ENCODE results near the gene RBM28.

The RBM28 gene

DNA sequence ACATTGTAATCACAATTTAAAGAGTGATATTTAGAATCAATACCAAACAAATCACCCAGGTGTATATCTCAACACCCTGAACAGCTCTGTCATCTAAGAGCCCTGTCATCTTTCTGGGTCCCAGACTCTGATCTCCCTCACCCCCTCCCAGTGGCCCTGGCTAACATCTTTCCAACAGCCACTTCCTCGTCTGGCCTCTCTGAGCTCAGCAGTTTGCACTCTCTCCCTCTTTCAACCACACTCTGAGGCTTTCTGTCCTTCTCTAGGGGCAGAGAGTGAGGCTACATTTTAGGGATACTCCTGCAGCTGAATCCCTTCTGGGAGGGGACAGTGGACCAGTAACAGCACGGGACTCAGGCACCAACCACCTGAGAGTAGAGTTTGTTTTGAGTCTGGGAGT lies 34.9 kb upstream of the RBM28 start:
- H3K4me3 ChIP-seq (ENCODE audit: low read length), result no peak overlapping the region

GRCh38 chr7:128376077-128376476 lies 32.4 kb upstream of the RBM28 start:
- DNase-seq (ENCODE audit: low read depth, low spot score), result no peak
- no peak overlapping the region for H3K4me3 ChIP-seq (ENCODE audit: low read length)

More for the DNA sequence above, 34.9 kb upstream of the RBM28 start:
- DNase-seq (ENCODE audit: low read depth, low spot score), result no peak

DNA sequence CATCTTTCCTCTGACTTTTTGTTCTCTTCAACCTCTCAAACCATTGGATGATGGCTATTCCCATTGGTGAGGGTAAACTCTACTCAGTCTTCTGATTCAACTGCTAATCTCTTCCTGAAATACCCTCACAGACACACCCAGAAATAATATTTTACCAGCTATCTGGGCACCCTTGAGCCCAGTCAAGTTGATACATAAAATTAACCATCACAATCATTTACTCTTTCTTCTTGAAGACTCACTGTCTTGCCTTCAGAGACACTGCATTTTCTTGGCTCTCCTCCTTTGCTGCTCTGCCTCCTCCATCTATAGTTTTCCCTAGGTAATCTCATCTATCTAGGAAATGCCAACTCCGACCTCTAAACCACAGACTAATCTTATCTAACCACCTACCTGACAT lies 30.3 kb upstream of the RBM28 start:
- no peak for DNase-seq (ENCODE audit: low read depth, low spot score)
- H3K4me3 ChIP-seq (ENCODE audit: low read length), result no peak overlapping the region

DNA sequence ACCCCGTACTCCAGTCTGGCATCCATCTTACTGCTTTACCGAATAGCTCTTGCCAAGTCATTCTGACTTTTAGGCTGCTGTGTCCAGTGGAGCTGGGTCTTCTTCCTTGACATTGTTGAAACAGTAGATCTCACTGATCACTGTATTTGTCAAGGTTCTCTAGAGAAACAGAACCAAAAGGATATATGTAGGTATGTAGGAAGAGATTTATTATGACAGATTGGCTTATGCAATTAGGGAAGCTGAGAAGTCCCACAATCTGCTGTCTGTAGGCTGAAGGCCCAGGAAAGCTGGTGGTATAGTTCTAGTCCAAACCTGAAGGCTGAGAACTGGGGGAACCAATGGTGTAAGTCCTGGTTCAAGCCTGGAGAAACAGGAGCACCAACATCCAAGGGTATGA lies 29.9 kb upstream of the RBM28 start:
- no peak for DNase-seq (ENCODE audit: low read depth, low spot score)
- H3K4me3 ChIP-seq (ENCODE audit: low read length), result no peak overlapping the region

DNA sequence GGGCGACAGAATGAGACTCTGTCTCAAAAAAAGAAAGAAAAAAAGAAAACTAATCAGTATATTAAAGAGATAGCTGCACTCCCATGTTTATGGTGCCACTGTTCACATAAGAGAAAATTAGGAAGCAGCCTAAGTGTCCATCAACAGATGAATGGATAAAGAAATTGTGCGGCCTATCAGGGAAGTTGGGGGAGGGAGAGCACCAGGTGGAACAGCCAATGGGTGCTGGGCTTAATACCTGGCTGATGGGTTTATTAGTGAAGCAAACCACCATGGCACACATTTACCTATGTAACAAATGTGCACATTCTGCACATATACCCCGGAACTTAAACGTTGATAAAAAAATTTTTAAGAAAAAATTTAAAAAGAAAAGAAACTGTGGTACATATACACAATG lies 26.8 kb upstream of the RBM28 start:
- no peak for DNase-seq (ENCODE audit: low read depth, low spot score)
- no peak overlapping the region for H3K4me3 ChIP-seq (ENCODE audit: low read length)

- DNase-seq (ENCODE audit: low read depth, low spot score), result no peak
- H3K4me3 ChIP-seq (ENCODE audit: low read length), result no peak overlapping the region
Measured at GRCh38 chr7:128366986-128367385, 23.3 kb upstream of the RBM28 start.

- H3K4me3 ChIP-seq (ENCODE audit: low read length), result no peak overlapping the region
- DNase-seq (ENCODE audit: low read depth, low spot score), result no peak
Measured at GRCh38 chr7:128366300-128366699, 22.6 kb upstream of the RBM28 start.

DNA sequence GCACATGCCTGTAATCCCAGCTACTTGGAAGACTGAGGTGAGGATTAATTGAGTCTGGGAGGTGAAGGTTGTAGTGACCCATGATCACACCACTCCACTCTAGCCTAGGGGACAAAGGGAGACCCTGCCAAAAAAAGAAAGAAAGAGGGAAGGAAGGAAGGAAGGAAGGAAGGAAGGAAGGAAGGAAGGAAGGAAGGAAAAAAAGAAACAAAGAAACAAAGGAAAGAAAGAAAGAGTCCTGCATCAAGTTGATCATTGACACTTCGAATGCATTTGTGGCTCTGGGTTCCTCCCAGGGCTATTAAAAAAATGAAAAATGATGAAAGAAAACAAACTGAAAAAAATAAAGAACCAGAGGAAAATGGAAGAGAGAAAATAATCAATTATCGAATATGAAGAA lies 21.7 kb upstream of the RBM28 start:
- no peak for DNase-seq (ENCODE audit: low read depth, low spot score)
- H3K4me3 ChIP-seq (ENCODE audit: low read length), result no peak overlapping the region

- H3K4me3 ChIP-seq (ENCODE audit: low read length), result no peak overlapping the region
Measured at GRCh38 chr7:128364166-128364870, 20.6 kb upstream of the RBM28 start.

GRCh38 chr7:128363261-128363721 lies 19.6 kb upstream of the RBM28 start:
- no peak for DNase-seq (ENCODE audit: low read depth, low spot score)
- H3K4me3 ChIP-seq (ENCODE audit: low read length), result no peak overlapping the region

More at GRCh38 chr7:128364166-128364870, 20.6 kb upstream of the RBM28 start:
- DNase-seq (ENCODE audit: low read depth, low spot score), result no peak

DNA sequence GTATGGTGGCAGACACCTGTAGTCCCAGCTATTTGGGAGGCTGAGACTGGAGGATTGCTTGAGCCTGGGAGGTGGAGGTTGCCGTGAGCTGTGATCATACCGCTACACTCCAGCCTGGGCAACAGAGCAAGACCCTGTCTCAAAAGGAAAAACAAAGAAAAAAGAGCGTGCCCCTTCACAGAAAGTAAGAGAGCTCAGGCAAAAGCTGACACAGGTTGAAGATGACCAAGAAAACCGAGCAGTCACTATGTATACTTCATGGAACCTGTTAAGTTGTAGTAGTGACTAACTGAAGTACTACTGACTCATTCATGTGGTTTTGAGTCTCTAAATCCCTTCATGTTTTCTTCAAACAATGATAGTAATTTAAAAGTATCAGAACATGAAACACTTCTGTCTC lies 19.0 kb upstream of the RBM28 start:
- H3K4me3 ChIP-seq (ENCODE audit: low read length), result no peak overlapping the region
- DNase-seq (ENCODE audit: low read depth, low spot score), result no peak

GRCh38 chr7:128361411-128362379 lies 18.0 kb upstream of the RBM28 start, which contains the start of gene PRRT4:
Gene PRRT4 (minus strand): TSS chr7:128361690.
- peak; percentile 61 for DNase-seq (ENCODE audit: low read depth, low spot score)
- H3K4me3 ChIP-seq (ENCODE audit: low read length), result peak within 1 kb of the TSS; percentile 68

GRCh38 chr7:128360359-128360678 lies 16.6 kb upstream of the RBM28 start:
- H3K4me3 ChIP-seq (ENCODE audit: low read length), result no peak overlapping the region
- DNase-seq (ENCODE audit: low read depth, low spot score), result no peak

GRCh38 chr7:128359939-128360338 lies 16.2 kb upstream of the RBM28 start:
- no peak for DNase-seq (ENCODE audit: low read depth, low spot score)
- no peak overlapping the region for H3K4me3 ChIP-seq (ENCODE audit: low read length)

DNA sequence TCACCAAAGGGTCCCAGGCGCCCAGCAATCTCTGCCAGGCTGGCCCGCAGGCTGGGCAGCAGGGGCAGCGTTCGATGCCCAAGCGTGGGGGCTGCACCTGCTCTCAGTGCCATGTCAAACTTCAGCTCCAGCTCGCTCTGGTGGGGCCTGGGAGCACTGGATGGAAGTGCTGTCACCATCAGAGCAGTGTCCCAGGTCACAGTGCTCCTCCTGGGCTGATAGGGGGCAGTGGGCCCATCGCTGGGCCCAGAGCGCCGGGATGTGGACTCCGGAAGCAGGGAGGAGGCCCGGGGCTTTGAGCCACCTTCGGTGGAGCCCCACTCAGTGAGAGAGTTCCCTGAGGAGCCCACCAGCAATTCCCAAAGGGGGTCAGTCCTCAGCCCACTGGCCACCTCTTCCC lies 15.6 kb upstream of the RBM28 start:
- H3K4me3 ChIP-seq (ENCODE audit: low read length), result no peak overlapping the region
- no peak for DNase-seq (ENCODE audit: low read depth, low spot score)

GRCh38 chr7:128358233-128358632 lies 14.5 kb upstream of the RBM28 start:
- H3K4me3 ChIP-seq (ENCODE audit: low read length), result no peak overlapping the region
- DNase-seq (ENCODE audit: low read depth, low spot score), result no peak

GRCh38 chr7:128357217-128357613 lies 13.5 kb upstream of the RBM28 start:
- DNase-seq (ENCODE audit: low read depth, low spot score), result no peak
- H3K4me3 ChIP-seq (ENCODE audit: low read length), result no peak overlapping the region

DNA sequence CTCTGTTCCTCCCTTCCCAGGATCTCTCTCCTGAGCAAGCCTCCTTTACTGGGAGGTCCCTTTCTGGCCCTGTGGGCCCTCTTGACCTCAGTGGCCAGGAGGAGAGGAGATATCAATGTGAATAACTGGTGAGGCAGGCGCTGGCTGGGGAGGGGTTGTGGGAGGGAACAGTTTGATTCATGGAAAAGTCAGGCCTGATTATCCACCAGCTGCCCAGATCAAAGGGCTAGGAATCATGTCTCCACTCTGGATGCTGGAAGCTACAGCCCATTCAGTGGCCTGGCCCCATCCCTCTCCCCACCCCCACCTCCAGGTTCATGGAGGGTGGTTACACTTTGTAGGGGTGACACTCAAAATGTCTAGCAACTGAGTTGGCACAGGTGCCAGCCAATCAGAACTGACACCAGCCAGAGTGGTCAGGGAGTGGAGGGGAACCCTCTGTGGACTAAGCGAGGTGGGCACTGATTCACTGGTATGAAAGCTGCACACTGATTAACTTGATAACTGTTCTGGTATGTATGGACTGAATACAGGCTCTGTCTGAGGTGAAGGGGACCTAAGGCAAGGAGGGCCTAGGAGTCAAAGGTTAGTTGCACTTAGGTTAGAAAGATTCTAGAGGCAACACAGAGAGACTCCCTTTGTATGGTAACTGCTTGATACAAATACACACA lies 13.0 kb upstream of the RBM28 start:
- no peak overlapping the region for H3K4me3 ChIP-seq (ENCODE audit: low read length)
- no peak for DNase-seq (ENCODE audit: low read depth, low spot score)

- no peak overlapping the region for H3K4me3 ChIP-seq (ENCODE audit: low read length)
- no peak for DNase-seq (ENCODE audit: low read depth, low spot score)
Measured at GRCh38 chr7:128353610-128354009, 9.9 kb upstream of the RBM28 start.

DNA sequence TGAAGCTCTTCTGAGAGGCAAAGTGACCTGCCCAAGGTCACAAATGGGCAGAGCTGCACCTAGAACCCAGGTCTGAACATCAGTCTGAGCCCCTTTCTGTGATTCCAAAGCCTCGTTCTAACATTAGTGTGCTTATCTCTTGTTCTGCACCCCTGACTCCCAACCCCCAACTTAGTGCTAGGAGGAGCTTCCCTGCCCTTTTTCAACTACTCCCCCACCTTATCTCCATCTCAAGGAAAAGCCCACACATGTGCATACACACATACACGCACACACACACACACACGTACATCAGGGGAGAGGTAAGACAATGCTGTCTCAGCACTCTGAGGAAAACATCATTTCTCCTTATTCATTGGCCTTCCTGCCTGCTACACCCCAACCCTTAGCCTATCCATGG lies 9.5 kb upstream of the RBM28 start:
- DNase-seq (ENCODE audit: low read depth, low spot score), result no peak
- no peak overlapping the region for H3K4me3 ChIP-seq (ENCODE audit: low read length)

Data from Jurkat, Clone E6-1 (cell line).